Measurements from ENCODE around the gene PTRH2. TPM values are rescaled to one million over a fixed set of nuclear protein-coding genes. Genes with fewer than 3 reads are reported as not detected.

Gene PTRH2
- total RNA-seq, 1 experiment from 2014 or later = 32.6 TPM

DNA sequence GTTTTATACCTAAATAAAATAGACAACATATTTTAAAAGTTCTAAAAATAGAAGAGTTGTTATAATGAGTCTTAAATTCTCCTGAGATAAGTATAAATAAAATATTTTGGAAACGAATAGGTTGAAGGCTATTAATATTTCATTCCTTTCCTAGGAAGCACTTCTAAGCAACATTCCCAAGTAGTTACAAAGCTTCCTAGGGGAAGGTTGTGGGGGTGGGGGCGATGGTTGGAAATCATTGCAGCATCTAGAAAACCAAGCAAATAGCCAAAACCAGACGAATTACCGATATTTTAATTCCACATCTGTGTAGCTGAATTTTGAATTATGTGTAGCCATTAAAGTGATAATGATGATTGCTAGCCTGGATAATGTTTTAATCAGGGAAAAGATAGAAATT lies 26.9 kb downstream of the PTRH2 start:
- Mint-ChIP-seq H3K27ac (no peak overlapping the region), H3K36me3 (peaks cover 82% of the 10 kb centered on the region), H3K9me3 (no peaks in the 10 kb centered on the region), H3K27me3 (ENCODE audit: low read depth) (no peaks in the 10 kb centered on the region), H3K4me1 (no peaks in the 10 kb centered on the region), H3K4me3 (no peak overlapping the region)
- POLR2A ChIA-PET = no interaction called here
- CTCF ChIA-PET = no interaction called here
- TF ChIP-seq JAZF1 (CRISPR knock-in tag; IDR thresholded peaks at IDR 0.05) = no peak
- no peak for TF ChIP-seq MYBL2 (CRISPR knock-in tag; IDR thresholded peaks at IDR 0.05)
- TF ChIP-seq SMAD3 (CRISPR knock-in tag; IDR thresholded peaks at IDR 0.05; ENCODE audit: borderline replicate concordance) = no peak
- no peak for TF ChIP-seq ZNF219 (CRISPR knock-in tag; IDR thresholded peaks at IDR 0.05; ENCODE audit: borderline replicate concordance)
- TF ChIP-seq ZNF138 (CRISPR knock-in tag; conservative IDR thresholded peaks at IDR 0.05) = no peak
- TF ChIP-seq, protein P1, sequence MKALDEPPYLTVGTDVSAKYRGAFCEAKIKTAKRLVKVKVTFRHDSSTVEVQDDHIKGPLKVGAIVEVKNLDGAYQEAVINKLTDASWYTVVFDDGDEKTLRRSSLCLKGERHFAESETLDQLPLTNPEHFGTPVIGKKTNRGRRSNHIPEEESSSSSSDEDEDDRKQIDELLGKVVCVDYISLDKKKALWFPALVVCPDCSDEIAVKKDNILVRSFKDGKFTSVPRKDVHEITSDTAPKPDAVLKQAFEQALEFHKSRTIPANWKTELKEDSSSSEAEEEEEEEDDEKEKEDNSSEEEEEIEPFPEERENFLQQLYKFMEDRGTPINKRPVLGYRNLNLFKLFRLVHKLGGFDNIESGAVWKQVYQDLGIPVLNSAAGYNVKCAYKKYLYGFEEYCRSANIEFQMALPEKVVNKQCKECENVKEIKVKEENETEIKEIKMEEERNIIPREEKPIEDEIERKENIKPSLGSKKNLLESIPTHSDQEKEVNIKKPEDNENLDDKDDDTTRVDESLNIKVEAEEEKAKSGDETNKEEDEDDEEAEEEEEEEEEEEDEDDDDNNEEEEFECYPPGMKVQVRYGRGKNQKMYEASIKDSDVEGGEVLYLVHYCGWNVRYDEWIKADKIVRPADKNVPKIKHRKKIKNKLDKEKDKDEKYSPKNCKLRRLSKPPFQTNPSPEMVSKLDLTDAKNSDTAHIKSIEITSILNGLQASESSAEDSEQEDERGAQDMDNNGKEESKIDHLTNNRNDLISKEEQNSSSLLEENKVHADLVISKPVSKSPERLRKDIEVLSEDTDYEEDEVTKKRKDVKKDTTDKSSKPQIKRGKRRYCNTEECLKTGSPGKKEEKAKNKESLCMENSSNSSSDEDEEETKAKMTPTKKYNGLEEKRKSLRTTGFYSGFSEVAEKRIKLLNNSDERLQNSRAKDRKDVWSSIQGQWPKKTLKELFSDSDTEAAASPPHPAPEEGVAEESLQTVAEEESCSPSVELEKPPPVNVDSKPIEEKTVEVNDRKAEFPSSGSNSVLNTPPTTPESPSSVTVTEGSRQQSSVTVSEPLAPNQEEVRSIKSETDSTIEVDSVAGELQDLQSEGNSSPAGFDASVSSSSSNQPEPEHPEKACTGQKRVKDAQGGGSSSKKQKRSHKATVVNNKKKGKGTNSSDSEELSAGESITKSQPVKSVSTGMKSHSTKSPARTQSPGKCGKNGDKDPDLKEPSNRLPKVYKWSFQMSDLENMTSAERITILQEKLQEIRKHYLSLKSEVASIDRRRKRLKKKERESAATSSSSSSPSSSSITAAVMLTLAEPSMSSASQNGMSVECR (CRISPR knock-in tag; IDR thresholded peaks at IDR 0.05; ENCODE audit: borderline replicate concordance) = no peak
- TF ChIP-seq EMX1 (CRISPR knock-in tag; IDR thresholded peaks at IDR 0.05) = no peak
- TF ChIP-seq NR2C2 (CRISPR knock-in tag; IDR thresholded peaks at IDR 0.05) = no peak
- TF ChIP-seq ELF4 (CRISPR knock-in tag; IDR thresholded peaks at IDR 0.05; ENCODE audit: low read depth) = no peak
- no peak for TF ChIP-seq SOX15 (CRISPR knock-in tag; IDR thresholded peaks at IDR 0.05)
- DNase-seq (ENCODE audit: low spot score) = no peak
- ATAC-seq = no peak

DNA sequence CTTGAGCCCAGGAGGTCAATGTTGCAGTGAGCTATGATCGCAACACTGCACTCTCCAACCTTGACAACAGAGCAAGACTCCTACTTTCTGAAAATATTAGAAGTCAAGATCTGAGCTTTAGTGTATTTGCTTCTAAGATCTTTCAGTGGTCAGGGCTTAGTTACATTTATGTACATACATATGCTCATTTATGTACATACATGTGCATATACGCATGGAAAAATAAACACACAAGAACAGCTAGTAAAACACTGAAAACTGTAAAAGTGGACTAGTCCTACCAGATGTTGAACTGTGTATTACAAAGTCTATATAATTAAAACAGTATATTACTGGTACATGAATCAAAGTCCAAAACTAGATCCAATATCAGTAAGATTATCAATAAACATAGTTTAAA lies 28.3 kb downstream of the PTRH2 start:
- POLR2A ChIA-PET = no interaction called here
- H3K27ac Mint-ChIP-seq = no peak overlapping the region
- CTCF ChIA-PET = no interaction called here
- DNase-seq (ENCODE audit: low spot score) (no peak), ATAC-seq (no peak)
- H3K4me1 Mint-ChIP-seq = no peaks in the 10 kb centered on the region
- H3K36me3 Mint-ChIP-seq = peaks cover 84% of the 10 kb centered on the region
- no peaks in the 10 kb centered on the region for H3K27me3 Mint-ChIP-seq (ENCODE audit: low read depth)
- H3K4me3 Mint-ChIP-seq = no peak overlapping the region
- no peaks in the 10 kb centered on the region for H3K9me3 Mint-ChIP-seq
- TF ChIP-seq, protein P2, sequence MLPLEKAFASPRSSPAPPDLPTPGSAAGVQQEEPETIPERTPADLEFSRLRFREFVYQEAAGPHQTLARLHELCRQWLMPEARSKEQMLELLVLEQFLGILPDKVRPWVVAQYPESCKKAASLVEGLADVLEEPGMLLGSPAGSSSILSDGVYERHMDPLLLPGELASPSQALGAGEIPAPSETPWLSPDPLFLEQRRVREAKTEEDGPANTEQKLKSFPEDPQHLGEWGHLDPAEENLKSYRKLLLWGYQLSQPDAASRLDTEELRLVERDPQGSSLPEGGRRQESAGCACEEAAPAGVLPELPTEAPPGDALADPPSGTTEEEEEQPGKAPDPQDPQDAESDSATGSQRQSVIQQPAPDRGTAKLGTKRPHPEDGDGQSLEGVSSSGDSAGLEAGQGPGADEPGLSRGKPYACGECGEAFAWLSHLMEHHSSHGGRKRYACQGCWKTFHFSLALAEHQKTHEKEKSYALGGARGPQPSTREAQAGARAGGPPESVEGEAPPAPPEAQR (CRISPR knock-in tag; IDR thresholded peaks at IDR 0.05) = no peak
- TF ChIP-seq, protein P3, sequence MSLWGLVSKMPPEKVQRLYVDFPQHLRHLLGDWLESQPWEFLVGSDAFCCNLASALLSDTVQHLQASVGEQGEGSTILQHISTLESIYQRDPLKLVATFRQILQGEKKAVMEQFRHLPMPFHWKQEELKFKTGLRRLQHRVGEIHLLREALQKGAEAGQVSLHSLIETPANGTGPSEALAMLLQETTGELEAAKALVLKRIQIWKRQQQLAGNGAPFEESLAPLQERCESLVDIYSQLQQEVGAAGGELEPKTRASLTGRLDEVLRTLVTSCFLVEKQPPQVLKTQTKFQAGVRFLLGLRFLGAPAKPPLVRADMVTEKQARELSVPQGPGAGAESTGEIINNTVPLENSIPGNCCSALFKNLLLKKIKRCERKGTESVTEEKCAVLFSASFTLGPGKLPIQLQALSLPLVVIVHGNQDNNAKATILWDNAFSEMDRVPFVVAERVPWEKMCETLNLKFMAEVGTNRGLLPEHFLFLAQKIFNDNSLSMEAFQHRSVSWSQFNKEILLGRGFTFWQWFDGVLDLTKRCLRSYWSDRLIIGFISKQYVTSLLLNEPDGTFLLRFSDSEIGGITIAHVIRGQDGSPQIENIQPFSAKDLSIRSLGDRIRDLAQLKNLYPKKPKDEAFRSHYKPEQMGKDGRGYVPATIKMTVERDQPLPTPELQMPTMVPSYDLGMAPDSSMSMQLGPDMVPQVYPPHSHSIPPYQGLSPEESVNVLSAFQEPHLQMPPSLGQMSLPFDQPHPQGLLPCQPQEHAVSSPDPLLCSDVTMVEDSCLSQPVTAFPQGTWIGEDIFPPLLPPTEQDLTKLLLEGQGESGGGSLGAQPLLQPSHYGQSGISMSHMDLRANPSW (CRISPR knock-in tag; conservative IDR thresholded peaks at IDR 0.05; ENCODE audit: low read depth) = no peak
- TF ChIP-seq, protein P4, sequence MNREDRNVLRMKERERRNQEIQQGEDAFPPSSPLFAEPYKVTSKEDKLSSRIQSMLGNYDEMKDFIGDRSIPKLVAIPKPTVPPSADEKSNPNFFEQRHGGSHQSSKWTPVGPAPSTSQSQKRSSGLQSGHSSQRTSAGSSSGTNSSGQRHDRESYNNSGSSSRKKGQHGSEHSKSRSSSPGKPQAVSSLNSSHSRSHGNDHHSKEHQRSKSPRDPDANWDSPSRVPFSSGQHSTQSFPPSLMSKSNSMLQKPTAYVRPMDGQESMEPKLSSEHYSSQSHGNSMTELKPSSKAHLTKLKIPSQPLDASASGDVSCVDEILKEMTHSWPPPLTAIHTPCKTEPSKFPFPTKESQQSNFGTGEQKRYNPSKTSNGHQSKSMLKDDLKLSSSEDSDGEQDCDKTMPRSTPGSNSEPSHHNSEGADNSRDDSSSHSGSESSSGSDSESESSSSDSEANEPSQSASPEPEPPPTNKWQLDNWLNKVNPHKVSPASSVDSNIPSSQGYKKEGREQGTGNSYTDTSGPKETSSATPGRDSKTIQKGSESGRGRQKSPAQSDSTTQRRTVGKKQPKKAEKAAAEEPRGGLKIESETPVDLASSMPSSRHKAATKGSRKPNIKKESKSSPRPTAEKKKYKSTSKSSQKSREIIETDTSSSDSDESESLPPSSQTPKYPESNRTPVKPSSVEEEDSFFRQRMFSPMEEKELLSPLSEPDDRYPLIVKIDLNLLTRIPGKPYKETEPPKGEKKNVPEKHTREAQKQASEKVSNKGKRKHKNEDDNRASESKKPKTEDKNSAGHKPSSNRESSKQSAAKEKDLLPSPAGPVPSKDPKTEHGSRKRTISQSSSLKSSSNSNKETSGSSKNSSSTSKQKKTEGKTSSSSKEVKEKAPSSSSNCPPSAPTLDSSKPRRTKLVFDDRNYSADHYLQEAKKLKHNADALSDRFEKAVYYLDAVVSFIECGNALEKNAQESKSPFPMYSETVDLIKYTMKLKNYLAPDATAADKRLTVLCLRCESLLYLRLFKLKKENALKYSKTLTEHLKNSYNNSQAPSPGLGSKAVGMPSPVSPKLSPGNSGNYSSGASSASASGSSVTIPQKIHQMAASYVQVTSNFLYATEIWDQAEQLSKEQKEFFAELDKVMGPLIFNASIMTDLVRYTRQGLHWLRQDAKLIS (CRISPR knock-in tag; IDR thresholded peaks at IDR 0.05; ENCODE audit: borderline replicate concordance) = no peak
- TF ChIP-seq GRHL2 (CRISPR knock-in tag; IDR thresholded peaks at IDR 0.05; ENCODE audit: insufficient replicate concordance, severe bottlenecking) (no peak), TEAD1 (CRISPR knock-in tag; IDR thresholded peaks at IDR 0.05) (no peak), JUN (CRISPR knock-in tag; IDR thresholded peaks at IDR 0.05) (no peak)
- TF ChIP-seq, protein P5, sequence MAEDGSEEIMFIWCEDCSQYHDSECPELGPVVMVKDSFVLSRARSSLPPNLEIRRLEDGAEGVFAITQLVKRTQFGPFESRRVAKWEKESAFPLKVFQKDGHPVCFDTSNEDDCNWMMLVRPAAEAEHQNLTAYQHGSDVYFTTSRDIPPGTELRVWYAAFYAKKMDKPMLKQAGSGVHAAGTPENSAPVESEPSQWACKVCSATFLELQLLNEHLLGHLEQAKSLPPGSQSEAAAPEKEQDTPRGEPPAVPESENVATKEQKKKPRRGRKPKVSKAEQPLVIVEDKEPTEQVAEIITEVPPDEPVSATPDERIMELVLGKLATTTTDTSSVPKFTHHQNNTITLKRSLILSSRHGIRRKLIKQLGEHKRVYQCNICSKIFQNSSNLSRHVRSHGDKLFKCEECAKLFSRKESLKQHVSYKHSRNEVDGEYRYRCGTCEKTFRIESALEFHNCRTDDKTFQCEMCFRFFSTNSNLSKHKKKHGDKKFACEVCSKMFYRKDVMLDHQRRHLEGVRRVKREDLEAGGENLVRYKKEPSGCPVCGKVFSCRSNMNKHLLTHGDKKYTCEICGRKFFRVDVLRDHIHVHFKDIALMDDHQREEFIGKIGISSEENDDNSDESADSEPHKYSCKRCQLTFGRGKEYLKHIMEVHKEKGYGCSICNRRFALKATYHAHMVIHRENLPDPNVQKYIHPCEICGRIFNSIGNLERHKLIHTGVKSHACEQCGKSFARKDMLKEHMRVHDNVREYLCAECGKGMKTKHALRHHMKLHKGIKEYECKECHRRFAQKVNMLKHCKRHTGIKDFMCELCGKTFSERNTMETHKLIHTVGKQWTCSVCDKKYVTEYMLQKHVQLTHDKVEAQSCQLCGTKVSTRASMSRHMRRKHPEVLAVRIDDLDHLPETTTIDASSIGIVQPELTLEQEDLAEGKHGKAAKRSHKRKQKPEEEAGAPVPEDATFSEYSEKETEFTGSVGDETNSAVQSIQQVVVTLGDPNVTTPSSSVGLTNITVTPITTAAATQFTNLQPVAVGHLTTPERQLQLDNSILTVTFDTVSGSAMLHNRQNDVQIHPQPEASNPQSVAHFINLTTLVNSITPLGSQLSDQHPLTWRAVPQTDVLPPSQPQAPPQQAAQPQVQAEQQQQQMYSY (CRISPR knock-in tag; IDR thresholded peaks at IDR 0.05) = no peak
- TF ChIP-seq, protein P6, sequence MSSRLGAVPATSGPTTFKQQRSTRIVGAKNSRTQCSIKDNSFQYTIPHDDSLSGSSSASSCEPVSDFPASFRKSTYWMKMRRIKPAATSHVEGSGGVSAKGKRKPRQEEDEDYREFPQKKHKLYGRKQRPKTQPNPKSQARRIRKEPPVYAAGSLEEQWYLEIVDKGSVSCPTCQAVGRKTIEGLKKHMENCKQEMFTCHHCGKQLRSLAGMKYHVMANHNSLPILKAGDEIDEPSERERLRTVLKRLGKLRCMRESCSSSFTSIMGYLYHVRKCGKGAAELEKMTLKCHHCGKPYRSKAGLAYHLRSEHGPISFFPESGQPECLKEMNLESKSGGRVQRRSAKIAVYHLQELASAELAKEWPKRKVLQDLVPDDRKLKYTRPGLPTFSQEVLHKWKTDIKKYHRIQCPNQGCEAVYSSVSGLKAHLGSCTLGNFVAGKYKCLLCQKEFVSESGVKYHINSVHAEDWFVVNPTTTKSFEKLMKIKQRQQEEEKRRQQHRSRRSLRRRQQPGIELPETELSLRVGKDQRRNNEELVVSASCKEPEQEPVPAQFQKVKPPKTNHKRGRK (CRISPR knock-in tag; IDR thresholded peaks at IDR 0.05; ENCODE audit: borderline replicate concordance) = no peak

Measured in WTC11 (cell line).